Parathyroid adenoma (tissue), 2 donors: ENCODE measurements around the gene ARL6IP1.

ENCODE experiments used
- H2AFZ ChIP-seq: fragments of 300-600 bp; sonication (generic); one replicate; pipeline ENCODE4 v1.7.0; 2017; ENCODE audit warnings: antibody characterized with exemption, mild to moderate bottlenecking
- H3K27ac ChIP-seq: fragments of 300-600 bp; sonication (generic); one replicate; pipeline ENCODE4 v1.7.0; 2017
- H3K27me3 ChIP-seq: fragments of 300-600 bp; sonication (generic); one replicate; pipeline ENCODE4 v1.7.0; 2017; ENCODE audit warnings: low read length; ENCODE audit not compliant: control insufficient read depth, insufficient read depth
- H3K36me3 ChIP-seq: fragments of 300-600 bp; sonication (generic); one replicate; pipeline ENCODE4 v1.7.0; 2017; ENCODE audit warnings: low read length; ENCODE audit not compliant: control insufficient read depth, insufficient read depth
- H3K4me1 ChIP-seq: fragments of 300-600 bp; sonication (generic); one replicate; pipeline ENCODE4 v1.7.0; 2017; ENCODE audit warnings: control low read depth
- H3K4me2 ChIP-seq: fragments of 300-600 bp; sonication (generic); one replicate; pipeline ENCODE4 v1.7.0; 2017; ENCODE audit warnings: low read length
- H3K4me3 ChIP-seq: fragments of 300-600 bp; sonication (generic); one replicate; pipeline ENCODE4 v1.7.0; 2017; ENCODE audit warnings: low read depth, low read length
- H3K79me2 ChIP-seq: fragments of 300-600 bp; sonication (generic); one replicate; pipeline ENCODE4 v1.7.0; 2017; ENCODE audit warnings: control low read depth
- H3K9ac ChIP-seq: fragments of 300-600 bp; sonication (generic); one replicate; pipeline ENCODE4 v1.7.0; 2017; ENCODE audit warnings: mild to moderate bottlenecking
- H3K9me3 ChIP-seq: fragments of 300-600 bp; sonication (generic); one replicate; pipeline ENCODE4 v1.7.0; 2017; ENCODE audit warnings: low read length; ENCODE audit not compliant: control insufficient read depth
- TF ChIP-seq, protein P1 (sequence below): fragments of 300-600 bp; sonication (generic); IDR thresholded peaks from one replicate; pipeline ENCODE4 v1.7.0; 2017; ENCODE audit warnings: antibody characterized with exemption, mild to moderate bottlenecking
- donor health status: primary hyperparathyroidism.

The ARL6IP1 gene

DNA sequence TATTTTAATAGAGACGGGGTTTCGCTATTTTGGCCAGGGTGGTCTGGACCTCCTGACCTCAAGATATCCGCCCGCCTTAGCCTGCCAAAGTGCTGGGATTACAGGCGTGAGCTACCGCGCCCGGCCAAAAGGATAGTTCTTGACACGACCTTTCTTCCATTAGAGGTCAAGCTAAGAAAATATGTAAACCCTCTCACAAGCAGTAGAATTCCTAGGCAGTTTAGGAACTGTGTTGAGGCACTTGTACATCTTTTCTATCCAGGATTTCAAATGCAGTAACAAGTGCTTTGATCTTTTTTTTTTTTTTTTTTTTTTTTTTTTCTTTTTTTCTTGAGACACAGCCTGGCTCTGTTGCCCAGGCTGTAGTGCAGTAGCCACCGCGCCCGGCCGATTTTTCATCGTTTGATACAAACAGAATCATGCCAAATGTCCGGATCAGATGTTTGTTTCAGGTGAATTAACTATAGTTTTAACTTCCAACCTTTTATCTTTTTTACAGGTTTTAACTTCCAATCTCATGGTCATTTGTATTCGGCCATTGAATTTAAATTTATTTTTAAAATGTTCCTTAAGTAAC, 1.5 kb upstream of the ARL6IP1 start:
- Histone ChIP-seq H3K27me3 (no peaks in the 10 kb centered on the region), H2AFZ (no peak overlapping the region), H3K27ac (no peak overlapping the region), H3K36me3 (no peaks in the 10 kb centered on the region), H3K4me1 (peaks cover 6% of the 10 kb centered on the region), H3K79me2 (peaks cover 11% of the 10 kb centered on the region), H3K4me2 (no peak overlapping the region), H3K4me3 (no peak overlapping the region), H3K9me3 (no peaks in the 10 kb centered on the region), H3K9ac (no peak overlapping the region)
- TF ChIP-seq, protein P1, sequence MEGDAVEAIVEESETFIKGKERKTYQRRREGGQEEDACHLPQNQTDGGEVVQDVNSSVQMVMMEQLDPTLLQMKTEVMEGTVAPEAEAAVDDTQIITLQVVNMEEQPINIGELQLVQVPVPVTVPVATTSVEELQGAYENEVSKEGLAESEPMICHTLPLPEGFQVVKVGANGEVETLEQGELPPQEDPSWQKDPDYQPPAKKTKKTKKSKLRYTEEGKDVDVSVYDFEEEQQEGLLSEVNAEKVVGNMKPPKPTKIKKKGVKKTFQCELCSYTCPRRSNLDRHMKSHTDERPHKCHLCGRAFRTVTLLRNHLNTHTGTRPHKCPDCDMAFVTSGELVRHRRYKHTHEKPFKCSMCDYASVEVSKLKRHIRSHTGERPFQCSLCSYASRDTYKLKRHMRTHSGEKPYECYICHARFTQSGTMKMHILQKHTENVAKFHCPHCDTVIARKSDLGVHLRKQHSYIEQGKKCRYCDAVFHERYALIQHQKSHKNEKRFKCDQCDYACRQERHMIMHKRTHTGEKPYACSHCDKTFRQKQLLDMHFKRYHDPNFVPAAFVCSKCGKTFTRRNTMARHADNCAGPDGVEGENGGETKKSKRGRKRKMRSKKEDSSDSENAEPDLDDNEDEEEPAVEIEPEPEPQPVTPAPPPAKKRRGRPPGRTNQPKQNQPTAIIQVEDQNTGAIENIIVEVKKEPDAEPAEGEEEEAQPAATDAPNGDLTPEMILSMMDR: no peak

DNA sequence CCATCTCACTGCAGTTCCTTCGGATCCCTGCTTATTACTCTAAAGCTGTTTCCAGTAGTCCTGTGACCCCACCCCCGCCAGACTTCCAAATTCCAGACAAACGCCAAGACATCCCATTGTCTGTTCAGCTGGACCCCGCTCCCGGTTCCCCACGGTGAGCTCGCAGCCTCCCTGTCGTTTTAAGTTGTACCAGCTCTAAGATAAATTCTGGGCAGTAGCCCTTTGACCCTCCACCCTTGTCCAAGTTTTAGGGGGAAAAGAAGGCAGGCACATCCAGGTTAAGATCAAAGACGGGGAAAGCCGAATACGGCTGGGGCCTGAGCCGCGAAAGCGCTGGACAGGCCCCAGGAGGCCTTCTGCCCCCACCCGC, 589 bp downstream of the ARL6IP1 start:
- Histone ChIP-seq H3K4me3 (peak overlapping the region; percentile 99), H3K9me3 (no peaks in the 10 kb centered on the region), H3K36me3 (no peaks in the 10 kb centered on the region), H3K4me1 (peaks cover 12% of the 10 kb centered on the region), H3K9ac (peak overlapping the region; percentile 51), H3K4me2 (peak overlapping the region; percentile 62), H3K27ac (peak overlapping the region; percentile 85), H3K27me3 (no peaks in the 10 kb centered on the region), H3K79me2 (peaks cover 11% of the 10 kb centered on the region), H2AFZ (peak overlapping the region; percentile 59)
- TF ChIP-seq, protein P1: no peak

DNA sequence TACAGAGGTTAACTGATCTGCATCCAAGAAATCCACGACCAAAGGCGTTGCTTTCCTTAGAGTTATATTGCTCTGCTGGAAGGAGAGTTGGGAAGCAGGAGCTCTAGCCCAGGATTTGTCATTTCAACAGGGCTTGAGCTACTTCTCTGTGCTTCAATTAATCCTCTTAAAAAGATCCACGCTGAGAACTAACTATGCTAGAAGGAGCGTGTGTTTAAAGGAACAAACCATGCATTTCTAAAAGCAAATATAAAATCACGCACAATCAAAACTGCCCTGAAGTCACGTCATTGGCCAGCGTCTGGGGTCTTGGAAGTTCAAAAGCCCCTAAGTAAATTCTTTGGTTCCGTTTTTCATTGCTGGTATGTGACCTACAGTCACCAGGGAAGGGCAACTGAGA, 1.1 kb downstream of the ARL6IP1 start:
- Histone ChIP-seq H3K27me3 (no peaks in the 10 kb centered on the region), H3K9me3 (no peaks in the 10 kb centered on the region), H3K27ac (peak overlapping the region; percentile 85), H2AFZ (no peak overlapping the region), H3K79me2 (peaks cover 11% of the 10 kb centered on the region), H3K4me3 (peak overlapping the region; percentile 99), H3K4me2 (peak overlapping the region; percentile 62), H3K9ac (peak overlapping the region; percentile 4), H3K4me1 (peaks cover 12% of the 10 kb centered on the region), H3K36me3 (no peaks in the 10 kb centered on the region)
- TF ChIP-seq, protein P1: no peak

DNA sequence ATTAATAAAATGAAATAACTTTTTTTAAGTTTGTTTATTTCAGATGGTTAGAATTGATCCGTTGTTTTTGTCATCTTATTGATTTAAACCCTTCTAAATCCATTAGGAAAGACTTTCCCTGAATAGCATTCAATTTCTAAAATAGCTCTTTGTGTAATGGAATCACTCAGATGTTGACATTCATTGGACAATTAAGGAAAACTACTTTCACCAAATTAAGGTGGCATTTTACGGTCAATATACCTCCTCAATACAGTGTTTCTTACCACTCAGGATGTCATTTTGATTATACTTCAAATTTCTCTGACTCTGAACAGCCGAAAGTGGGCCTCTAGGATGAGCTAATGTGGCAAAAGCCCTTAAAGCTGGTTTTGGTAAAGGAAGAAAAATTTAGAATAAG, 1.8 kb downstream of the ARL6IP1 start:
- H3K9me3 ChIP-seq: no peaks in the 10 kb centered on the region
- no peaks in the 10 kb centered on the region for H3K27me3 ChIP-seq
- peak overlapping the region; percentile 85 for H3K27ac ChIP-seq
- no peak overlapping the region for H2AFZ ChIP-seq
- H3K36me3 ChIP-seq: no peaks in the 10 kb centered on the region
- H3K9ac ChIP-seq: no peak overlapping the region
- peaks cover 12% of the 10 kb centered on the region for H3K4me1 ChIP-seq
- H3K4me2 ChIP-seq: peak overlapping the region; percentile 62
- TF ChIP-seq, protein P1: no peak
- peaks cover 11% of the 10 kb centered on the region for H3K79me2 ChIP-seq
- peak overlapping the region; percentile 99 for H3K4me3 ChIP-seq

DNA sequence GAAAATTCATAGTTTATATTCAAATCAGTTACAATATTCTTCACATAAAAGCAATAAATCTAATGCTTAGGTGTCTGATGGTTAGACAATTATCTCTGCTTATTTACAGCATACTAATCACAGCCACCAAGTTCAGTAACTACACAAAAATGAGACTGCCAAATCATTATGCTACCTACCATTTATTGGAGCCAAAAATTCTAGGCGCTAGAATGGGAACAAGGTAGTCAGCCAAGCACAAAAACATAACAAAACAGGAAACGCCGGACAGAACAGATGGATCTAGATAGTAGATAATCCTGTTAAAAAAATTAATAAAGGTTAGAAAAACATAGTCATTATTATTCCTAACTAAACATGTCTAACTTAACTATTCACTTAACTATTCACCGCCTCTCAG, 3.6 kb downstream of the ARL6IP1 start:
- TF ChIP-seq, protein P1: no peak
- H3K79me2 ChIP-seq: peaks cover 13% of the 10 kb centered on the region
- no peaks in the 10 kb centered on the region for H3K36me3 ChIP-seq
- H3K27ac ChIP-seq: peak overlapping the region; percentile 17
- no peaks in the 10 kb centered on the region for H3K9me3 ChIP-seq
- H3K4me2 ChIP-seq: peak overlapping the region; percentile 10
- no peaks in the 10 kb centered on the region for H3K27me3 ChIP-seq
- H3K9ac ChIP-seq: no peak overlapping the region
- no peak overlapping the region for H3K4me3 ChIP-seq
- peaks cover 10% of the 10 kb centered on the region for H3K4me1 ChIP-seq
- no peak overlapping the region for H2AFZ ChIP-seq
